Astrocyte (in vitro differentiated cells and primary cell): ENCODE data around the gene IQGAP2. TPM values are rescaled to one million over a fixed set of nuclear protein-coding genes. Genes with fewer than 3 reads are reported as not detected.

Experiments used
- DNase-seq: peaks from one replicate; pipeline ENCODE4 v3.0.0-alpha.2; 2010; ENCODE audit warnings: low read depth
- FAIRE-seq: peaks from 2 replicates; lab custom pipeline; 2011; peaks lifted over from hg19 to GRCh38; lab: Jason Lieb, UNC
- H2AFZ ChIP-seq: 2 replicates; pipeline ENCODE4 v1.6.0; 2012; ENCODE audit warnings: low read depth, low read length, inconsistent platforms
- H3K27ac ChIP-seq: 2 replicates; pipeline ENCODE4 v1.5.1; 2011; ENCODE audit warnings: low read depth, low read length, inconsistent platforms
- H3K27me3 ChIP-seq: 2 replicates; pipeline ENCODE4 v1.6.0; 2011; ENCODE audit warnings: low read length, inconsistent platforms; ENCODE audit not compliant: insufficient read depth
- H3K36me3 ChIP-seq: 2 replicates; pipeline ENCODE4 v1.5.1; 2011; ENCODE audit warnings: low read length, inconsistent platforms; ENCODE audit not compliant: insufficient read depth
- H3K4me1 ChIP-seq: 2 replicates; pipeline ENCODE4 v1.5.1; 2011; ENCODE audit warnings: low read length, inconsistent platforms; ENCODE audit not compliant: insufficient read depth
- H3K4me2 ChIP-seq: 2 replicates; pipeline ENCODE4 v1.6.0; 2012; ENCODE audit warnings: low read length, inconsistent platforms
- H3K4me3 ChIP-seq: 2 replicates; pipeline ENCODE4 v1.5.1; 2011; ENCODE audit warnings: low read depth, mild to moderate bottlenecking, low read length, inconsistent platforms; ENCODE audit not compliant: insufficient read depth
- H3K79me2 ChIP-seq: 2 replicates; pipeline ENCODE4 v1.6.0; 2012; ENCODE audit warnings: mild to moderate bottlenecking, low read length, inconsistent platforms; ENCODE audit not compliant: insufficient read depth
- H3K9ac ChIP-seq: 2 replicates; pipeline ENCODE4 v1.6.0; 2012; ENCODE audit warnings: mild to moderate bottlenecking, low read length, inconsistent platforms
- H3K9me3 ChIP-seq: 2 replicates; pipeline ENCODE4 v1.5.1; 2012; ENCODE audit warnings: low read depth, mild to moderate bottlenecking, low read length, inconsistent platforms; ENCODE audit not compliant: insufficient read depth
- H4K20me1 ChIP-seq: 2 replicates; pipeline ENCODE4 v1.6.0; 2012; ENCODE audit warnings: low read length, inconsistent platforms; ENCODE audit not compliant: insufficient read depth
- H3K27ac Mint-ChIP-seq: one replicate; pipeline ENCODE4 v1.8.0; 2021; ENCODE audit warnings: mild to moderate bottlenecking, mixed read lengths; ENCODE audit not compliant: unreplicated experiment
- H3K27me3 Mint-ChIP-seq: one replicate; pipeline ENCODE4 v1.8.0; 2021; ENCODE audit warnings: low read depth, mixed read lengths; ENCODE audit not compliant: unreplicated experiment
- H3K36me3 Mint-ChIP-seq: one replicate; pipeline ENCODE4 v1.8.0; 2021; ENCODE audit warnings: low read depth, mixed read lengths; ENCODE audit not compliant: unreplicated experiment
- H3K4me1 Mint-ChIP-seq: one replicate; pipeline ENCODE4 v1.8.0; 2021; ENCODE audit warnings: low read depth, mixed read lengths; ENCODE audit not compliant: unreplicated experiment
- H3K4me3 Mint-ChIP-seq: one replicate; pipeline ENCODE4 v1.8.0; 2021; ENCODE audit warnings: mild to moderate bottlenecking, moderate library complexity, mixed read lengths; ENCODE audit not compliant: unreplicated experiment
- H3K9me3 Mint-ChIP-seq: one replicate; pipeline ENCODE4 v1.8.0; 2021; ENCODE audit warnings: mild to moderate bottlenecking, mixed read lengths; ENCODE audit not compliant: unreplicated experiment
- CTCF ChIP-seq: IDR thresholded peaks from 2 replicates; pipeline ENCODE4 v1.5.1; 2011; ENCODE audit warnings: low read depth, mild to moderate bottlenecking, inconsistent platforms, low read length, moderate library complexity; ENCODE audit not compliant: insufficient read depth
- EZH2 ChIP-seq: IDR thresholded peaks from 2 replicates; pipeline ENCODE4 v1.6.1; 2012; ENCODE audit warnings: mild to moderate bottlenecking, low read length, inconsistent platforms; ENCODE audit not compliant: insufficient read depth
- total RNA-seq: library from RNA; stranded (reverse); gene quantifications from 2 replicates; pipeline ENCODE4 v1.2.1, GENCODE V29; 2021

IQGAP2 gene
- total RNA-seq, 1 donor from 2014 or later = 2.9 TPM

GRCh38 chr5:76425146-76425545 lies 22.1 kb downstream of the IQGAP2 start:
- TF ChIP-seq CTCF (no peak), EZH2 (no peak)
- H3K36me3 ChIP-seq = no peaks in the 10 kb centered on the region
- H4K20me1 ChIP-seq = no peaks in the 10 kb centered on the region
- H3K4me2 ChIP-seq = no peak overlapping the region
- H3K4me1 ChIP-seq = peaks cover 6% of the 10 kb centered on the region
- FAIRE-seq (no peak), DNase-seq (no peak)
- H3K4me1 Mint-ChIP-seq = peaks cover 8% of the 10 kb centered on the region
- H3K27me3 ChIP-seq = no peaks in the 10 kb centered on the region
- peaks cover 10% of the 10 kb centered on the region for H3K27me3 Mint-ChIP-seq
- H3K4me3 Mint-ChIP-seq = no peak overlapping the region
- H3K79me2 ChIP-seq = no peaks in the 10 kb centered on the region
- no peak overlapping the region for H2AFZ ChIP-seq
- H3K27ac Mint-ChIP-seq = no peak overlapping the region
- H3K4me3 ChIP-seq = no peak overlapping the region
- no peaks in the 10 kb centered on the region for H3K9me3 ChIP-seq
- H3K9ac ChIP-seq = no peak overlapping the region
- H3K9me3 Mint-ChIP-seq = peaks cover 1% of the 10 kb centered on the region
- H3K27ac ChIP-seq = no peak overlapping the region
- H3K36me3 Mint-ChIP-seq = no peaks in the 10 kb centered on the region

DNA sequence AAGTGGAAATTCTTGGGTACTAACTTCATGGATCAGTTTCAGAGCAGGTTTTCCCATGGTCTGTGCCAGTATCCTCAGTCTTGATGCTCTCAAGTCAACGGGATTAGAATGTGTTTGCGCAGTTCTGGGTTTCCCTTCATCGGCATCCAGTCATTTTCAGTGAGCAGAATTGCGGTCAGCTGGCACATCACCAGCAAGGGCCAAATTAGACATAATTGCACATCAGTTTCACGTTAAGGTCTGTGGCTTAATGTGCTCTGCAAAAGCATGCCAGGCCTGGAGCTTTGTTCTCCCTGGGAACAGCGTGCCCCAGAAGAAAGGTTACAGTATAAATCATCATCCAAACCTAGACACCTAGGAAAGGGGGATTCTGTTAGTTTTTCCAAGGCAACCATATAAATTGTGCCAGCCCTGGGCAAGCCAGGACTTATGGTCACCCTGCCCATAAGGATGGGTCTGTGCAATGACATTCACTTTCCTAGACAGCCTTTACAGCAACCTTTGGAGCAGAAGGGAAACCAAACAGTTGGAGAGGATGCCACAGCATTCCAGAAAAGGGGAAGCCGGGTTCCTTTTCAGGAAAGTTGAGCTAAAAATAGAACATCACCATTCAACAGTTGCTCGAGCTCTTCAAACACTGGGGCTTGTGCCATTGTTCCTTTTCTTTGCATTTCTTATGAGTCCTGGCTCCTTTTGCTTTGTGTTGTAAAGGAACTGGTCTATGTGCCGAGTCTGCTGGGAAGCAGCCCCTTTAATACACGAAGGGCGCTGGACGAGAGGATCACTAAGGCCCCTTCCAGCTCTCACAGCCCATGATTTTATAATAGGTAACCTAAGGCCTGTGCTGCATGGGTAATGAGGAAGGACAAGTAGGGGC lies 23.1 kb downstream of the IQGAP2 start:
- Mint-ChIP-seq H3K27me3 (peaks cover 10% of the 10 kb centered on the region), H3K9me3 (peaks cover 1% of the 10 kb centered on the region), H3K36me3 (no peaks in the 10 kb centered on the region), H3K4me3 (no peak overlapping the region), H3K4me1 (peaks cover 8% of the 10 kb centered on the region), H3K27ac (no peak overlapping the region)
- DNase-seq (peak; percentile 14), FAIRE-seq (no peak)
- TF ChIP-seq EZH2 (no peak), CTCF (no peak)
- Histone ChIP-seq H3K9me3 (no peaks in the 10 kb centered on the region), H3K4me1 (peaks cover 6% of the 10 kb centered on the region), H3K4me3 (no peak overlapping the region), H3K4me2 (peak overlapping the region; percentile 22), H3K36me3 (no peaks in the 10 kb centered on the region), H4K20me1 (no peaks in the 10 kb centered on the region), H3K27ac (no peak overlapping the region), H3K27me3 (no peaks in the 10 kb centered on the region), H2AFZ (no peak overlapping the region), H3K79me2 (no peaks in the 10 kb centered on the region), H3K9ac (no peak overlapping the region)
